ENCODE results near the gene MAZ. TPM values are rescaled to one million over a fixed set of nuclear protein-coding genes. Genes with fewer than 3 reads are reported as not detected.
"Not testable (repeated sequence)": the region's sequence is repeated elsewhere in the genome, so short reads cannot be mapped to it uniquely, and the experiment has no call there.

The MAZ gene
- 304 TPM for polyA plus RNA-seq (ENCODE audit: insufficient read length)
- long read RNA-seq, donor 1, transcript MAZ-202 (5 exons, 2,532 nt), result major isoform, 47 of 128 reads
- long read RNA-seq, donor 1, transcript MAZ-201 (6 exons, 2,698 nt), result minor isoform, 22 of 128 reads
- long read RNA-seq, donor 1, transcript MAZ-203 (6 exons, 2,333 nt), result minor isoform, 5 of 128 reads
- long read RNA-seq, donor 1, transcript MAZ-214 (3 exons, 1,464 nt), result minor isoform, 12 of 128 reads
- long read RNA-seq, donor 1, partial matches to known transcripts, result 41 of 128 reads
- long read RNA-seq, donor 1, other reads (novel, unspliced or antisense), result 0 of 128 reads
- long read RNA-seq, donor 2, transcript MAZ-202 (5 exons, 2,532 nt), result major isoform, 35 of 216 reads
- long read RNA-seq, donor 2, transcript MAZ-201 (6 exons, 2,698 nt), result minor isoform, 16 of 216 reads
- long read RNA-seq, donor 2, transcript MAZ-214 (3 exons, 1,464 nt), result minor isoform, 5 of 216 reads
- long read RNA-seq, donor 2, partial matches to known transcripts, result 155 of 216 reads
- long read RNA-seq, donor 2, other reads (novel, unspliced or antisense), result 0 of 216 reads
- long read RNA-seq, donor 3, transcript MAZ-201 (6 exons, 2,698 nt), result minor isoform, 14 of 71 reads
- long read RNA-seq, donor 3, transcript MAZ-214 (3 exons, 1,464 nt), result minor isoform, 6 of 71 reads
- long read RNA-seq, donor 3, transcript MAZ-202 (5 exons, 2,532 nt), result major isoform, 27 of 71 reads
- long read RNA-seq, donor 3, partial matches to known transcripts, result 19 of 71 reads
- long read RNA-seq, donor 3, other reads (novel, unspliced or antisense), result 0 of 71 reads
- long read RNA-seq, donor 4, partial matches to known transcripts, result 0 of 3 reads
- long read RNA-seq, donor 4, other reads (novel, unspliced or antisense), result 0 of 3 reads
- long read RNA-seq, donor 5, transcript MAZ-203 (6 exons, 2,333 nt), result minor isoform, 5 of 71 reads
- long read RNA-seq, donor 5, transcript MAZ-201 (6 exons, 2,698 nt), result minor isoform, 15 of 71 reads
- long read RNA-seq, donor 5, transcript MAZ-202 (5 exons, 2,532 nt), result major isoform, 22 of 71 reads
- long read RNA-seq, donor 5, transcript MAZ-214 (3 exons, 1,464 nt), result minor isoform, 9 of 71 reads
- long read RNA-seq, donor 5, partial matches to known transcripts, result 16 of 71 reads
- long read RNA-seq, donor 5, other reads (novel, unspliced or antisense), result 0 of 71 reads
- long read RNA-seq, donor 6, transcript MAZ-202 (5 exons, 2,532 nt), result major isoform, 43 of 252 reads
- long read RNA-seq, donor 6, transcript MAZ-201 (6 exons, 2,698 nt), result minor isoform, 18 of 252 reads
- long read RNA-seq, donor 6, partial matches to known transcripts, result 179 of 252 reads
- long read RNA-seq, donor 6, other reads (novel, unspliced or antisense), result 0 of 252 reads
- long read RNA-seq, donor 7, transcript MAZ-201 (6 exons, 2,698 nt), result minor isoform, 15 of 93 reads
- long read RNA-seq, donor 7, transcript MAZ-202 (5 exons, 2,532 nt), result major isoform, 41 of 93 reads
- long read RNA-seq, donor 7, transcript MAZ-214 (3 exons, 1,464 nt), result minor isoform, 7 of 93 reads
- long read RNA-seq, donor 7, transcript MAZ-203 (6 exons, 2,333 nt), result minor isoform, 5 of 93 reads
- long read RNA-seq, donor 7, partial matches to known transcripts, result 21 of 93 reads
- long read RNA-seq, donor 7, other reads (novel, unspliced or antisense), result 0 of 93 reads
- long read RNA-seq, donor 8, transcript MAZ-202 (5 exons, 2,532 nt), result major isoform, 10 of 23 reads
- long read RNA-seq, donor 8, transcript MAZ-201 (6 exons, 2,698 nt), result minor isoform, 6 of 23 reads
- long read RNA-seq, donor 8, partial matches to known transcripts, result 5 of 23 reads
- long read RNA-seq, donor 8, other reads (novel, unspliced or antisense), result 0 of 23 reads

GRCh38 chr16:29806099-29806579 is at the start of gene MAZ:
TSS of gene MAZ (plus strand) at chr16:29806529. CDS start at chr16:29806702, 173 bp downstream.
- DNase-seq, result no peak

DNA sequence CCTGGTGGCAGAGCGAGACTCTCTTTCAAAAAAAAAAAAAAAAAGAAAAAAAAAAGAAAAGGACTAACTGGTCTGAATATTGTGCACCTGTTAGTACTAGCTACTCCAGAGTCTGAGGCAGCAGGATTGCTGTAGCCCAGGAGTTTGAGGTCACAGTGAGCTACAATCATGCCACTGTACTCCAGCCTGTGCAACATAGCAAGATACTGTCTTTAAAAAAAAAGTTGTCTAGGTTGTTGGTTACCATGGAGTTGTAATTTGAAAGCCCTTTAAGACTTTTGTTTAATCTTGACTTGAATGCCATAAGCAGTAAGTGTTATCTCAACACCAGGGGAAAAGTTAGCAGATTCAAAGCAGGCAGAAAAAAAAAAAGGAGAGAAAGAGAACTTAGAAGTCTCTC is 49.7 kb upstream of the MAZ start:
- no peak for DNase-seq

DNA sequence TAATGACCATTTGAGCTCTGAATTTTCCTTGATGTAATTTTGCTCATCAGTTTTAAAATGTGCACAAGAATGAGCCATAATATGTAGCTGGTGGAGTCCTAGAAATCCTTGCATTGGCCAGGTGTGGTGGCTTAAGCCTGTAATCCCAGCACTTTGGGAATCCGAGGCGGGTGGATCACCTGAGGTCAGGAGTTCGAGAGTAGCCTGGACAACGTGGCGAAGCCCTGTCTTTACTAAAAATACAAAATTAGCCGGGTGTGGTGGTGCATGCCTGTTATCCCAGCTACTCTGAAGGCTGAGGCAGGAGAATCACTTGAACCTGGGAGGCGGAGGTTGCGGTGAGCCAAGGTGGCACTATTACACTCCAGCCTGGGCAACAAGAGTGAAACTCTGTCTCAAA is 49.2 kb upstream of the MAZ start:
- DNase-seq, result not testable (repeated sequence)

GRCh38 chr16:29757950-29758466 is 48.3 kb upstream of the MAZ start:
- no peak for DNase-seq

DNA sequence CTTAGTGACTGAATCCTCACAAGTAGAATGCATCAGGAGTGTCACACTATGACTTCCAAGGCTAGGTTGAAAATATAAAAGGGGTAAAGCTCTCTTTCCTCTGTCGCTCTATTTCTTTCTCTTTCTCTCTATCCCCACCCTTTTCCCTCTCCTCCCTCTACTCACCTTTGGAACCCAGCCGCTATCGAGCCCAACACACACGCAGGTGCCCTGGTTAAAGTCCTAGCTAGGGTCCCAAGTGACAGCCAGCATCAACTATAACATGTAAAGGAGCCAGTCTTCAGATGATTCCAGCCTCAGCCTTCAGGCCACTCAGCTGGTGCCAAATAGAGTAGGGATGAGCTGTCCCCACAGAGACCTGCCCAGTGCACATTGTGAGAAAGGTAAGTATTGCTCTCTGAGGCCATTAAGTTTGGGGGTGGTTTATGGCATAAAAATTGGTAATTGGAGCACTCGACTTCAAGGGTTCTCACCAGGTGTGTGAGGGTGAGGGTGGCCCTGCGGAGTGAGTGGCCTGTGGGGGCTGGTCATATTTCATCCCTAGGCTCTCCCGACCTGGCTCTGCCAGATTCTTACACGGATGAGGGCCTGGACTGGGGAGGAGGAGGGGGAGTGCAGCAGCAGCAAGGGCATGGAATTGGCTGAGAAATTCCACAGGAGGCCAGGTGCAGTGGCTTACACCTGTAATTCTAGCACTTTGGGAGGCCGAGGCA is 45.6 kb upstream of the MAZ start:
- no peak for DNase-seq

GRCh38 chr16:29761280-29761651 is 45.1 kb upstream of the MAZ start:
- DNase-seq, result not testable (repeated sequence)

GRCh38 chr16:29761882-29762281 is 44.4 kb upstream of the MAZ start:
- DNase-seq, result no peak

GRCh38 chr16:29763326-29763725 is 43.0 kb upstream of the MAZ start:
- DNase-seq, result no peak

GRCh38 chr16:29765167-29766032 is 40.9 kb upstream of the MAZ start:
- no peak for DNase-seq

GRCh38 chr16:29766571-29766970 is 39.8 kb upstream of the MAZ start:
- no peak for DNase-seq

GRCh38 chr16:29767062-29767461 is 39.3 kb upstream of the MAZ start:
- no peak for DNase-seq

DNA sequence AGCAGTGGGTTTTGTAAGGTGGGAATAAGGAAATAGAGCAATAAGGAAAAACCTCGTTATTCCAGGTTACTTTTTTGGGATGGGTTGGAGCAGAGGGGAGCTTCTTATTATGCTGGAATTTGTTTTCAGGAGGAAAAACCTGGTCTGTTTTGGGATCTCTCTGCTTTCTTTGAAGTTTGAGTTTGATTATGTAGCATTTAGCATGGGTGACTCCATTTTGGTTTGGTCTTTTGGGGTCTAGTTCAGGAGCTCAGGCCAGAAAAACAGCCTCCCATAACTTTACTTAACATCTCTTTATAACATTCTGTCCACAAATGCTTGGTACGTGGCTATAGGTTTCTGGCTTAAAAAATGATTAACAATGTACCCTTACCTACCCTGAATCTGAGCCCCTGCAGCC is 36.8 kb upstream of the MAZ start:
- DNase-seq, result no peak

DNA sequence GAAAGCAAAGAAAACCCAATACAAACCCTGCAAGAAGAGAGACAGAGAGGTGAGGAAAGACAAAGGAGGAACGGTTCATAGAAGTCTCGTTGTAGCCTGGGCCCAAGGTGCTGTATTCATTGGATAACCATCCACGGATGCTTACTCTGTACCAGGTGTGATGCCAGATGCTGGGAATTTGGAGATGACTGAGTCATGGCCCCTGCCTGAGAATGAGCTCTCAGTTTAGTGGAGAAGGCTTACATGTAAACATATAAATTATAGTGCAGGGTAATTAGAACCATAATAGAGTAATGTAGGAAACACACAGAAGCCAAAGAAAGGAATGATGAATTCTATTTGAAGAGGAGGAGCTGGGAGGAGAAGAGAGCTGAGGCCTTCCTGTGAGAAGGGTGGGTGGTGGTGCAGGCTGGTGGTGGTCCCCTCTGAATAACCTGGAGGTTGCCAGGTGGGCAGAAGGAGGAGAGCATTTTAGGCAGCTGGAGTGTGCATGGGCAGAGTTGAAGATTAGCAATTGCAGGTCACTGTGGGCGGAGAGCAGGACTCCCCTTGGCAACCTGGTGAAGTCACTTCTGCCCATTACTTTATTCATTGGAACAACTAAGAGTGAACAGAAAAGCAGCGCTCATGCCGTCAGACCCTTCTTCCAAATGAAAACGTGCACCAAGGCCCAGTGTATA is 35.9 kb upstream of the MAZ start:
- no peak for DNase-seq

DNA sequence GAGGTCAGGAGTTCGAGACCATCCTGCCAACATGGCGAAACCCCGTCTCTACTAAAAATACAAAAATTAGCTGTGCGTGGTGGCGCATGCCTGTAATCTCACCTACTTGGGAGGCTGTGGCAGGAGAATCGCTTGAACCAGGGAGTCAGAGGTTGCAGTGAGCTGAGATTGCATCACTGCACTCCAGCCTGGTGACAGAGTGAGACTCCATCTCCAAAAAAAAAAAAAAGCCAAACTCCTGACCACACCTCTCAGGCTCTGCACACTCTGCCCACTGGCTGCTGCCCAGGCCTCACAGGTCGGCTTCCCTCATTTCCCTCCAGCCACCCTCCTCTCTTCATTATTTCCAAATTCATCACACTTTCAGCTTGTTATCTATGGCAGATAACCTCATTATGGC is 34.0 kb upstream of the MAZ start:
- DNase-seq, result not testable (repeated sequence)

DNA sequence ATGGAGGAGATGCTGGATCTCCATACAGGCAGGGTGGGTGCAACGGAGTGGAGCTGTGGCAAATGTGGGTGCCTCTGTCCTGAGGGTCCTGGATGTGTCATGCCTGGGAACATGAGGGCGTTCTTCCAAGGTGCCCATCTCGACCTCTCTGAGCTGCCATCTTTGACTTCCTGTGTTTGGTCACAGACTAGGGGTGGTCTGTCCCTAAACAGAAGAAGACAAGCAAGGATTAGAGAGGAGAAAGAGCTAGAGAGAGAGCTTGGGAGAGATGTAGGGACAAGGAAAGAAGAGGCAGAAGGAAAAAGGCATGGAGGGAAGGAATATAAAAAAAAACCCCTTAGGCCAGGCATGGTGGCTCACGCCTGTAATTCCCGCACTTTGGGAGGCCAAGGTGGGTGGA is 31.6 kb upstream of the MAZ start:
- no peak for DNase-seq

- DNase-seq, result no peak
These were observed 30.5 kb upstream of the MAZ start for GRCh38 chr16:29775742-29776408.

DNA sequence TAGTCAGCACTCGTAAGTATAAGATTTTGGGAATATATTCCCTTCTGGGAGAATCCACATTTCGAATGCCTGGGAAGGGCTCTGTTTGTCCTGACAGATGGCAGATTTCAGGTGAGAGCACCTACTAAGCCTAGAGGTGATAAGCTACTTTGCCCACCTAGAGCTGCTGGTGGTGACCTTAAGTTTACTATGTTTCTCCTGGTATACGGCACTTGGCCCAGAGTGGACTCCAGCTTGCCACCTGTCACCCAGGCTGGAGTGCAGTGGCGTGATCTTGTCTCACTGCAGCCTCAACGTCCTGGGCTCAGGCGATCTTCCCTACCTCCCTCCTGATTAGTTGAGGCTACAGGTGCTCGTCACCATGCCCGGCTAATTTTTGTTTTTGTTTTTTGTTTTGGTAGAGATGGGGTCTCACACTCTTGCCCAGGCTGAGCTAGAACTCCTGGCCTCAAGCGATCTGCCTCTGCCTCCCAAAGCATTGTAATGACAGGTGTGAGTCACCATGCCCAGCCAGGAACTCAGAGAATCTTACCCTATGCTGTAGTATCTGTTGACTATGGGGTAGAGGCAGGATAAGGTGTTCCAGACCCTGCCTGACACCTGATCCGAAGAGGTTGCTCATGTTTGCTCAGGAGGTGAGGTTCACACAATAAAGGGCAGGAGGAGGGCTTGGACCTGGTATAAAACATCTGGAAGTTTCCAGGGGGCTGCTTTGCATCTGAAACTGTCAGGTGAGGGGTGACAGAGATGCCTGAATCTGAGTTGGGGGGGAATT is 28.6 kb upstream of the MAZ start, which contains the start of gene ZG16:
TSS of gene ZG16 (plus strand) at position 681 of the 775 bp plus-strand sequence. CDS start 1,011 bp downstream, outside the sequence.
- DNase-seq, result no peak
